ENCODE data around the gene TNRC6C.

Gene TNRC6C

DNA sequence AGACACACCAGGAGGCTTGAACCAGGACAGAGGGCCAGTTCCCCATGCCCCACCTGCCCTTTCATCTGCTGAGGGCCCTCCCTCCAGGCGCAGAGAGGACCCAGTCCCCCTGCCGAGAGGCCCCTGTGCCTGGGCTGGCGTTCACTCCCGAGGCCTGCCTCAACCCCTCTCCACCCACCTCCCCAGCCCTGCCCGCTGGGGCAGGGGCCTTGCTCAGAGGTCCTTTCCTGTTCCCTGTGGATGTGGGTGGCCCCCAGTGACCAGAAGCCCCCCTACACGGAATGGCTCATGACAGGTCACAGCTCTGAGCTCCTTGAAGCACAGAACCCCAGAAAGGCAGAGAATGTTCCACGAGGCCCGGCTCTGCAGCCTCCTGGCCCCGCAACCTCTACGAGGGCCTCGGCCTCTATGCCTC is 163.3 kb downstream of the TNRC6C start:
- in situ Hi-C loops (cut with HindIII; ENCODE audit: low sequenced_read_pairs): no loop called here

DNA sequence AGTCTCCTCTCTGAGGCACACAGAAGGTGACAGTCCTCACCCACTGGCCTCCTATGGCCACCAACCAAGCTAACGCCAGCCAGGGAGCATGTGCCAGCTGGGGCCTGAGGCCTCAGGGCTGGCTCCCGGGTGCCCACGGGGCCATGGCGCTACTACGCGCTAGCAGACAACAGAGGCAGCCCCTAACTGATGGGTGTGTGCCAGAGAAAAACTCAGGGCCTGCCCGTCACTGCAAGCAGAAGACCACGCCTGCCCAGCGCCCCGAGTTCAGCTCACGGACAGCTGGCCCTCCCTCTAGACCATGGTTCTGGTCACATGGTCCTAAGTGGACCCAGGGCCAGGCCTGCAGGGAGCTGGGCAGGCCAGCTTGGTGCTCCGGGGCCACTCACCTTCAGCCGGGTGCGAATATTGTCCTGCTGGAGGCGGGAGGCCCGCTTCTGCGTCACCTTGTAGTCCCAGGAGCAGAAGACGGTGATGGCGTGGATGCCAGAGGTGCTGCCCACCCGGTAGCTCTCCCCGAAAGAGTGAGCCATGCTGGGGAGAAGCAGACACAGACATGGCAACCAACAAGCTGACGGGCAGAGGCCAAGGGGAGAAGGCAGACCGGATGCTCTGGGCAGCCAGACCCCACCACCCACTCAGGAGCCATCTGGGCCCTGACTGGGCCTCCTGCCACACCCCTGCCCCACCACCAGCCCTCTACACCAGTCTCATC is 163.9 kb downstream of the TNRC6C start:
- in situ Hi-C loops (cut with HindIII; ENCODE audit: low sequenced_read_pairs): no loop called here

DNA sequence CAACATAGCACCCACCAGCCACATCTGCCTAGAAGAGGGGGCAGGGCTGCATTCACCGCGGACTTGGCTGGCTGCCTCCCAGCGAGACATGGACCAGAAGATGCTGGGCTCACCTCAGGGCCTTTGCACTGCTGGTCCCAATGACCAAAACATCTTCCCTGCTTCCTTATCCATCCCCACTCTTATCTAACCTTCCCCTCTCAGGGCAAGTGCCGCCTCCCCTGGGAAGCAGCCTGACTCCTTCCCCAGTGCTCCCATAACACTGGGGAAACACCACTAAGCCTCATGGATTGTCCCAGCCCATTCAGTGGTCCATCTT is 164.4 kb downstream of the TNRC6C start:
- in situ Hi-C loops (cut with HindIII; ENCODE audit: low sequenced_read_pairs): no loop called here

DNA sequence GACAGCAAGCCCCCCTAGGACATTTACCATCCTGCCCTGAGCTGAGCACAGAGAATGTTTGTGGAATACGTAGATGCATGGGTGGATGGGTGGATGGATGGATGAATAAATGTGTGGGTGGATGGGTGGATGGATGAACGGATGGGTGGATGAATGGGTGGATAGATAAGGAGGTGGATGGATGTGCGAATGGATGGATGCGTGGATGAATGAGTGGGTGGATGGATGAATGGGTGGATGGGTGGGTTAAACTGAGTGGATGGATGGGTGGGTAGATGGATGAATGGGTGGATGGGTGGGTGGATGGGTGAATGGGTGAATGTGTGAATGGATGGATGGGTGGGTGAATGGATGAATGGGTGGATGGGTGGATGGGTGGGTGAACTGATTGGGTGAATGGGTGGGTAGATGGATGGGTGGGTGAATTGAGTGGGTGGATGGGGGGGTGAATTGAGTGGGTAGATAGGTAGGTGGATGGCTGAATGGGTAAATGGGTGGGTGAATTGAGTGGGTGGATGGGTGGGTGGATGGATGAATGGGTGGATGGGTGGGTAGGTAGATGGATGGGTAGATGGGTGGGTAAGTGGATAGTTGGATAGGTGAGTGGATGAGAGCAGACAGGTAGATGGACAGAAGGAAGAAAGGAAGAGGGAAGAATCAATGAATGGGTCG is 164.9 kb downstream of the TNRC6C start:
- in situ Hi-C loops (cut with HindIII; ENCODE audit: low sequenced_read_pairs): no loop called here

DNA sequence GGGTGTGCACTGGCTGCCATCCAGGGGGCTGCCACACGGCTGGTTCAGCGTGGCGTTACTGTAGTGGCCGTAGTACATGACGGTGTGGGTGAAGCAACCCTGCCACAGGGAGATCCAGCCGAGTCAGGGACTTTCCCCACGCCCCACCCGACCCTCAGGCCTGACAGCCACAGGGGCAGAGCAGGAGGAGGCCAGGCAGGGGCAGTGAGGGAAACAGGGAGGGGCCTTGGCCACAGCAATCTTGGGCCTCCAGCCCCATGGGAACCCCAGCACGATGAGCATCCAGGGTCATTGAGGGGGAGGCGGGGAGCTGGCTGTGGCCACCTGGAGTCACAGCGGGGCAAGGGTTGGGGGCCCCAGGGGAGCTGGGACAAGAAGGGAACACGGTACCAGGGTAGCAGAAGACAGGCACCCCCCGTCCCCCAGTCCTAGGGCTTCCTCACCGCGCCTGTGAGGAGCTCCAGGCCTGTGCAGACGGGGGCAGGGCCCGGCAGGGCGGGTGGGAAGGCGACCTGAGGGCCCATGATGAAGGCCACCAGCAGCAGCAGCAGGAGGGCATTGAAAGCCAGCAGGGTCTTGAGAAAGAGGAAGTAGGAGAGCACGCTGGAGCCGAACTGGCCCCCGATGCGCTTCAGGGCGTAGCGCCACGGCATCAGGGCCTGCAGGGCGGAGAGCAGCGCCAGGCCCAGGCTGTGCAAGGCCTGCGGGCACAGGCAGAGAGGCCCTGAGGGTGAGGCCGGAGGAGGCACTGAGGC is 165.8 kb downstream of the TNRC6C start:
- in situ Hi-C loops (cut with HindIII; ENCODE audit: low sequenced_read_pairs): no loop called here

DNA sequence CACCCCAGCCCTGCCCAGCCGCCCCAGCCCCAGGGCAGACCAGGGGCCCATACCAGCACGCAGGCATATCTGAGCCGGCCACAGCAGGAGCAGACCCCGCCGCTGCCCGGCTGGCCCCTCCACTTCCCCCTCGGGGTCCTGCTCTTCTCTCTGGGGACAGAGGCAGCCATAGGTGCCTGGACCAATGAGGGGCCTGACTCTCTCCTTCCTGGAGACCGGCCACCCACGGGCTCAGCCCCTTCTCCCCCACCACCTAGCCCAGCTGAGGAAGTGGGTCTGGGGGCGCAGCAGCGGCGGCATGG is 166.3 kb downstream of the TNRC6C start:
- in situ Hi-C loops (cut with HindIII; ENCODE audit: low sequenced_read_pairs): no loop called here

DNA sequence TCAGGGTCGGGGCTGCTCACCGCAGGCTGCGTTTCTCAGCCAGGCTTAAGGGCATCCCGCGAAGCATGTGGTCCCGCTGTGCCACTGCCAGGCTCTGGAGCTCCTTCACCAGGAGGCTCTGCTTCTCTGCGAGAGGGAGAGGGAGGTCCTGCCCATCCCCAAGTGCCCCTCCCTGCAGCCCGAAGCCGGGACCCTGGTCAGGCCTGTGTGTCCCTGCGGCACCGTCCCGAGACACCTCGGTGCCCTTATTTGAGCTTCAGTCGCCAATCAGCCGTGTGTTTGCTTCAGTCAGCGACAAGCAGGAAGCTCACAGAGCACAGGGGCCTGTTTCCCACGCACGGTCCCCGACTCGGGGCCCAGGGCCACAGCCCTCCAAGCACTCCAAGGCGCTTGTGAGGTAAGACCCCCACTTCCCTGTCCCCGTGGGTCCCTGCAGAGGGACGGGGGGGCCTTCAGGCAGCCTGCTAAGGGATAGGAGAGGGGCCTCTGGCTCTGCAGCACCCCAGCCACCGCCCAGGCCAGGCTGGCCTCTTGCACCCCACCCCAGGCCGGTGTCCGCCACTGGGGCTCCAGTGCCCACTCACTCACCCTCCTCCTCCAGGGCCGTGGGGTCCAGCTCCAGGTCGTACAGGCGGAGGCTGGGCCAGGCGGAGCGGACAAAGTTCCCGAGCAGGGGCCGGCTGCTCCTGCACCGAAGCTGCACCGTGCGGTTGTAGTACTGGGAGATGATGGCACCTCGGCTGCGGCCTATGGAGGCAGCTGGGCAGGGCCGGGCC is 166.8 kb downstream of the TNRC6C start:
- in situ Hi-C loops (cut with HindIII; ENCODE audit: low sequenced_read_pairs): no loop called here

DNA sequence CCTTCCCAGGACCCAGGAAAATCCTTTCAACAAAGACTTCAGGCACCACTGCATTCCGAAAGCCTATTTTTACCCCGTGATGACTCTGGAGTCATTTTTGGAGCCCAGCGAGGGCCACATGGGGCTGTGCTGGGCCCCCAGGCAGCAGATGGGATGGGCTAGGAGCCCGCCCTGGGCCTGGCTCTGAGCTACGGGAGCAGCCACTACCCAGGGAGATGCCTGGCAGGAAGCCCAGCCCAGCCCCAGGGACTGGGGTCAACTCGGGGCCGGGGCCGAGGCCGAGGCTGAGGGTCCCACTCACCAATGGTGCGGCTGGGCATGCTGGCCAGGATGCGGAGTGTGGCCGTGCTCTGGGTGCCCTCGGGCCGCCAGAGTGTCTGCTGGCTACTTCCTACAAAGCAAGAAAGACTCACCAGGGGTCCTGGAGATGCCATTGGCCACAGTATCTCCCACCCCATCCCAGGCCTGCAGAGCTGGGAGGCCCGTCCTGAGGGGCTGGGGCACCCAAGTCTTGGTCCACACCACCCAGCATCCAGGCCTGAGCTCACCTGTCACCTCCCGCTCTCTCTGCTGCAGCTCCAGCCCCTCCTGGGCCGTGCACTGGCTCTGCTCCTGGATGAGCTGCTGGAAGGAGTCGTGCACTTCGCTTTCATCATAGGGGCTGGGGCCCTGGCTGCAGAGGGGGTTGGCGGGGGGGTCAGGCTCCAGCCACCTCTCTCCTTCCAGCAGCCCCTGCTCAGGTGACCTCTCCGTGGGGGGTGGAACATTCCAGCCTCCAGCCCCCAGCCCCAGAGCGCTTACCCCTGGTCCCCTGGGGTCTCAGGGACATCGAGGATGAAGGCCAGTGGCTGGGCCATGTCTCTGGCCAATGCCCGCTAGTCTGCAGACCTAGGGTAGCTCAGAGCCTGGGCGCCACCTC is 167.7 kb downstream of the TNRC6C start:
- in situ Hi-C loops (cut with HindIII; ENCODE audit: low sequenced_read_pairs): no loop called here

DNA sequence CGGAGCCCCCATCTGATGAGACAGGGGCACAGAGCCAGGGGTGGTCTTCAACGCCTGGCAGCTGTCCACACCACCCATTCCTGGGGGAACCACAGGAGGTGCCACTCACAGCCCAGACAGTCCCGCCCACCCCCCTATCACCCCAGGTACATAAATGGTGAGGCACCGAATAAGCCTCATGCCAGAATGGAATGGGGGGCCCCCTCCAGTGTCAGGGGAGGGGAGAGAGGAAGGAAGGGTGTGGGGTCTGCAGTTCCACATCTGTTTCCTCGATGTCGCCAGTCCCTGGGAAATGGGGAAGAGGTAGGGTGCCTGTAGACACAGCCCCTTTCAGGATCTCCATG is 168.4 kb downstream of the TNRC6C start:
- in situ Hi-C loops (cut with HindIII; ENCODE audit: low sequenced_read_pairs): no loop called here

DNA sequence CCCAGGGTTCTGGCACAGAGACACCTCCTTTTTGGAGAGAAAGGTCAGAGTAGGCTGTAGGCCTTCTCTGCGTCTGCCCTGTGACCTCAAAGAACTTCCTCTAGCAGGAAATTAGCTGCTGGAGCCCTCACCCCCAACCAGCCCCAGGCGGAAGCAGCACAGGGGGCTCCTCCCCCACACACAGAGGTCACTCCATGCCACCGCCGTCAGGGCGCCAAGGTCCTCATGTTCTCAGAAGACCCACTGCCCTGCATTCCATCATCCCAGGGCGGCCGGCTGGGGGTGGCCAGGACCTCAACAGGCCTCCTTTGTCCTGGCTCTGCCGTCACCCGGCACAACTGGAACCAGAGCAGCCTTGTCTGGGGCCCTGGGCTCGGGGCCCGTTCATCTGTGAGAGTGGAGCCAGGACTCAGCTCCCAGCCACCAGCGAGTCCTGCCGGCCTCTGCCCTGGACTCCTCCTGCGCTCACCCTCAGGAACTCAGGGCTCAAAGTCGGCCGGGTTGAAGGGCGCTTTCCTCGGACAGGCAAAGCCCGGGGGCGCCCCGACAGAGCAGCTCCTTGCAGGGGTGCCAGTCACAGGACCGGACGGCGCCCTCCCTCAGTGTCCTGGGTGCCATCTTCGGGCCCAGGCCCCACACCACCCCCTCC is 168.9 kb downstream of the TNRC6C start:
- in situ Hi-C loops (cut with HindIII; ENCODE audit: low sequenced_read_pairs): no loop called here

DNA sequence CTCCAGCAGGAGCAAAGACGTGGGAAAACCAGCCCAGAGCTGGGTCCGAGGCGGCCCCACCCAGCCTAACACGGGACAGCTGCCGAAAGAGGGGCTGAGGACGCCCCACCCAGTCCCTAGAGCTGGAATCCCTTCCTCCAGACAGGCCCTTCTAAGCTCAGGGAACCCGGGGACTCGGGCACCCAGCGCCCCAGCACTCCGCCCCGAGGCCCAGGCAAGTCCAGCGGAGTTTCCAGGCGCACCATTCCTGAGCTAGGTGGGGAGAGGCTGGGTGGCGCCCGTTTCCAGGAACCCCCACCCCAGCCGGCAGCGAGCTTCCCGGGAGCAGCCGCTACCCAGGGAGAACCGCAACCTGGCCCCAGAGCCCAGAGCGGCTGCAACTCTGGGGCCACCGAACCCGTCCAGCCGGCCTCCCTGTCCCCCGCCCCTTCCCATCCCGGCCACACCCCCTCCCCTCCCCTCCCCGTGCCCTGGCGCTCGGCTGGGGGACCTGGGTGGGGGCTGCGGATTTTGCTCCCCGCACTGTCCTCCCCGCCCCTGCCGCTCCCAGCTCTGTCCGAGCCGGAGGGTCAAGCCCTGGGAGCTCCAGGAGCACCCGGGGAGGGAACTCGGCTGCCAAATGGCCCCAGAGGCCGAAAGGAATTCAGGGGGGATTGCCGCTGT is 169.5 kb downstream of the TNRC6C start:
- in situ Hi-C loops (cut with HindIII; ENCODE audit: low sequenced_read_pairs): no loop called here

DNA sequence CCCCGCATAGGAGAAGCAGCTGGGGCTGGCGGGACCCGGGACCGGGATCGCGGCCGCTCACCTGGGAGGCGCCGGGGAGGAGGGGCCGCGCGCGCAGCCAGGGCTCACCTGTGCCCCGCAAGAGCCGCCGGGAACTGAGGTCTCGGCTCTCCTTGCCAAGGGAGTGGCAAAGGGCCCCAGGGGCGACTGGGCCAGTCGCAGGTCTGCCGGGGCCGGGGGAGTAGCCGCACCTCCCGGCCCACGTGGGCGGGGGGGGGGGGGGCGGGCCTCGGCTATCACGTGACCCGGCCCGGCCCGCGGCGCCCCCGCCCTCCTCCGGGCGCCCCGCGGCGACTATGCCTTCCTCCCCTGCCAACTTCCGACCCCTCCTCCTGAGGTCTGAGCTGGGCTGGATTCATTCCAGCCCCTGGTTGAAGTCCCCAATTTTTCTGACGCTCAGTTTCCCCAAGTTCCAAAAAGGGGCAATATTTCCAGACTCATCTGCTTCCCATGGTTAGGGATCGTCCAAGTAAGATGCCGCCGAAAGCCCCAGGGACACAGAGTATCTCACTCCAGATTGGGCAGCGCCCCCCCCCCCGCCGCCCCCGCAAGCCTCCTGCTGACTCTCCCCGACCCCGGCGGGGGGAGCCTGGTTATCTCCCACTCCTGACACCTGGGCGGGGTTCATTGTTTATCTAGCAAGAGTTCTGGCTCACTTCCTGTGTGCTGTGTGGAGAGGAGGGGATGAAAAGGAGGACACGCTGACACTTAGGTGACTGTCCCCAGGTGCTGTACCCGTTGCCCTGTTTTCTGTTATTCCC is 170.2 kb downstream of the TNRC6C start, which contains the start of gene TMC6:
TSS of gene TMC6 (minus strand) at position 205 of the 800 bp plus-strand sequence. CDS start 1,923 bp downstream, outside the sequence.
- in situ Hi-C loops (cut with HindIII; ENCODE audit: low sequenced_read_pairs): no loop called here

DNA sequence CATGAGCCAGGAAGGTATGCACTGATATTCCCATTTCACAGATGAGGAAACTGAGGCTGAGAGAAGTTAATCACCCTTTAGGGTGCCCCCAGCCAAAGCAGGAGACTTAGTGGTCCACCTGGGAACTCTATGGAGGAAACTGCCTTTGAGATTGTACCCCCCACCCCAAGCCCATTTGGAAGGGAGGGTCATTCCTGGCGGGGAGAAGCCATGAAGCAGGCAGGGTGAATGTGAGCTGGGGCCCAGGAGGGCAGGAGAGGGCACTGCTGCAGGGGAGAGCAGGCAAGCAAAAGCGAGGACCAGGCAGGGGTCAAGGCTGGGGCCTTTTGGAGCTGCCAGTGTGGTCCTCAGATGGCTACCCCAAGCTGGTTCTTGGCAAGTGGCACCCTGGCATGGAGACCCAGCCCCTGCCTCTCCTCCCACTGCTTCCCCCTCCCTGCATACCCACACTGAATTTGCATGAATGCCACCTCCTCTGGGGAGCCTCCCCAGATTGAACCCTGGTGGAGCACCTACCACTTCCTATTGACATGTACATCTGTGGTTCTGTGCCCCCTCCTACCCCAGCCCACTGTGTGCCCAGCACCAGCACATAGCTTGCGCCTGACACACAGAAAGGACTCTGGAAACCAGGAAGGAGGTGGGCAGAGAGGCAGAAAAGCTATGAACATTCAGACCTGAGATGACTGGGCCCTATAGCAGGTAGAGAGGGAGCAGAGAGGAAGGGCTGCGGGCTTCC is 171.0 kb downstream of the TNRC6C start:
- in situ Hi-C loops (cut with HindIII; ENCODE audit: low sequenced_read_pairs): no loop called here

DNA sequence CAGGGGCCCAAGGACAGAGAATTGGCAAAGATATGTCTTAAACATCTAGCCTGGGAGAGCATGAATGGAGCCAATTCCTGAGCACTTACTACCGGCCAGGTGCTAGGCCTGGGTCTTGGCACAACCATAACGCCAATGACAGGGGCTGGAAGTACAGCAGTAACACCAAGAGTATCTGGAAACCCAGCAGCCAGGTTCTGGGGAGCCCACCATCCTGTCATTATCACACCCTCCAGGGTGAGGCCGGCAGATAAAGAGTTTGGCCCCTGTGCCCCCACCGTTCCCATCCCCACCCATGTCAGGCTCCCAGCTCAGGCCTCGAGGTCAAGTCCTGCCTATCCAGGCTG is 171.6 kb downstream of the TNRC6C start:
- in situ Hi-C loops (cut with HindIII; ENCODE audit: low sequenced_read_pairs): no loop called here

DNA sequence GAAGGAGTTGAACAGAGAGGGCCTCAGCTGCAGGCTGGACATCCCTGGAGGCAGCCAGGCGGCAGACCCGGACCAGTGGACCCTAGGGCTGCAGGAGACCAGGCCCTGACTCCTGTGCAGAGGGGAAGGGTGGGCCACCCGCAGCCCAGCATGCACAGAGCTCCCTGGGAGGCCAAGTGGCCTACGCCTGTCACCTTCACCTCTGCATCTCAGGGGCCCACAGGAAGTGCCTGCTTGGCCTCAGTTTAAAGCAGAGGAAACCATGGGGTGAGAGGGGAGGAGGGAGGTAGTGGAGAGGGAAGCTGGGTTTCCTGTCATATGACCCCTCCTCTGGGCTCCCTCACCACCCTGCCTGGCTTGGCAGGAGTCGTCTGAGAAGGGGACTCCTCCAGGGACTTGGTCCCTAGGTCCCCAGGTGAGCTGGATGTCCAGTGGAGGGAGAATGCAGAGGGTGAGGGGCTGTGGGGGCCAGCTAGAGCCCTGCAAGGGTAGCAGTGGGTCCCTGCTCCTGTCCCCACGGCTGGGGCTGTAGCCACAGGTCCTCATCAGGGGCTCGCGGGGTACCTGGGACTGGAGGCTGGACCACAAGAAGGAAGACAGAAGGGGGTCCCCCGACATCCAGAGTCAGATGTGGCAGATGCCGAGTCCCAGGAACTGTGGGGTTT is 172.1 kb downstream of the TNRC6C start, which contains the start of gene TMC8:
TSS of gene TMC8 (plus strand) at position 335 of the 665 bp plus-strand sequence. CDS start 818 bp downstream, outside the sequence.
- in situ Hi-C loops (cut with HindIII; ENCODE audit: low sequenced_read_pairs): no loop called here

DNA sequence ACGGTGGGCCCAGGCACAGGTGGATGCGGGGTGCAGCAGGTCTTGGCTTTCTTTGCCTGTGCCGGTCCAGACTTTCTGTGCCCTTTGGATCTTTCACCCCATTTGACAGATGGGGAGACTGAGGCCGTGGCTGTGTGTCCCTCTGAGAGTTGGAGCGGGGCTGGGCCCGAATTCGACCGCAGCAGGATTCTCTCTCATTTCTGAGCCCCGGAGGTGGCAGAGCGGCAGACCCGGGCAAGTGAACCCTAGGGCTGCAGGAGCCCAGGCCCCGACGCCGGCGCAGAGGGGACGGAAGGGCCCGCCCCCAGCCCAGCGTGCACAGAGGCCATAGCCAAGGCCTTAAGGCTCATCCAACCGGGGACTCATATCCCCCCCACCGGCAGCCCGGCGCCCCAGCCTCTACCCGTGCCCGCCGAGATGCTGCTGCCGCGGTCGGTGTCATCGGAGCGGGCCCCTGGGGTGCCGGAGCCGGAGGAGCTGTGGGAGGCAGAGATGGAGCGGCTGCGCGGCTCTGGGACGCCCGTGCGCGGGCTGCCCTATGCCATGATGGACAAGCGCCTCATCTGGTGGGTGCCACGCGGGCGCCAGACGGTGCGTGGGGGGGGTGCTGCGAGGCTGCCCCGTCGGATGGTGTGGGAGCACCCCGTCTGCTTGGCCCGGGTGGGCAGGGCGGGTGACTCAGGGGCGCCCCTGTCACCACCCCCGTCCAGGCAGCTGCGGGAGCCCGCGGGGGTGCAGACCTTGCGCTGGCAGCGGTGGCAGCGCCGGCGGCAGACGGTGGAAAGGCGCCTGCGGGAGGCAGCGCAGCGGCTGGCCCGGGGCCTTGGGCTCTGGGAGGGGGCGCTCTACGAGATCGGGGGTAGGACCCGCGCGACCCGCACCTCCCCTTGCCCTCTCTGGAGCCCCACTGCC is 172.9 kb downstream of the TNRC6C start:
- in situ Hi-C loops (cut with HindIII; ENCODE audit: low sequenced_read_pairs): no loop called here
